K562 (cell line): Measurements from ENCODE around the gene IGF2BP3. TPM values are rescaled to one million over a fixed set of nuclear protein-coding genes. Genes with fewer than 3 reads are reported as not detected.

Source experiments
- ARID1B ChIP-seq: fragments of 450-650 bp; IDR thresholded peaks from 2 replicates; pipeline ENCODE4 v1.6.1; 2016; ENCODE audit warnings: antibody characterized with exemption, mild to moderate bottlenecking, inconsistent platforms
- ATF7 ChIP-seq: fragments of 450-650 bp; IDR thresholded peaks from 2 replicates; pipeline ENCODE4 v1.7.1; 2014; ENCODE audit warnings: mild to moderate bottlenecking, moderate library complexity
- BHLHE40 ChIP-seq: IDR thresholded peaks from 2 replicates; pipeline ENCODE4 v1.6.1; 2011; ENCODE audit warnings: low read length, improper control_type of control experiment
- CTCFL ChIP-seq: IDR thresholded peaks from 2 replicates; pipeline ENCODE4 v1.6.1; 2011; ENCODE audit warnings: borderline replicate concordance, low read depth, mild to moderate bottlenecking, moderate library complexity, low read length; ENCODE audit not compliant: insufficient read depth, poor library complexity, severe bottlenecking
- FOSL1 ChIP-seq: fragments of 200-800 bp; sonication (Bioruptor generic); conservative IDR thresholded peaks from 2 replicates; pipeline ENCODE4 v1.6.1; 2016; ENCODE audit warnings: missing genetic modification characterization, missing compliant biosample characterization
- GTF3C2 ChIP-seq: IDR thresholded peaks from 3 replicates; pipeline ENCODE4 v1.6.1; 2011; ENCODE audit warnings: borderline replicate concordance, mild to moderate bottlenecking, moderate library complexity; ENCODE audit not compliant: insufficient read length; ENCODE audit errors: extremely low read depth
- HBP1 ChIP-seq: fragments of 450-650 bp; formaldehyde crosslinking; IDR thresholded peaks from 2 replicates; pipeline ENCODE4 v1.4.0; 2022; ENCODE audit warnings: missing genetic modification characterization
- JUND ChIP-seq, 2 experiments: IDR thresholded peaks; 2 replicates in 1 of 2; 3 replicates in 1 of 2; pipeline ENCODE4 v1.6.1; 2011; ENCODE audit warnings: borderline replicate concordance in 2 of 2, low read depth in 2 of 2, low read length in 2 of 2, improper control_type of control experiment in 1 of 2, missing biosample characterization in 1 of 2, missing genetic modification characterization in 1 of 2, missing genetic modification reagents in 1 of 2
- KLF16 ChIP-seq: IDR thresholded peaks from 2 replicates; pipeline ENCODE4 v1.6.1; 2016; ENCODE audit warnings: antibody characterized with exemption
- LEF1 ChIP-seq: fragments of 450-650 bp; IDR thresholded peaks from 2 replicates; pipeline ENCODE4 v1.6.1; 2016; ENCODE audit warnings: mild to moderate bottlenecking
- NFIC ChIP-seq: fragments of 450-650 bp; IDR thresholded peaks from 2 replicates; pipeline ENCODE4 v1.6.1; 2017; ENCODE audit warnings: mild to moderate bottlenecking, inconsistent platforms
- RAD51 ChIP-seq: fragments of 450-650 bp; IDR thresholded peaks from 2 replicates; pipeline ENCODE4 v1.7.1; 2016; ENCODE audit warnings: low read depth, mild to moderate bottlenecking, borderline replicate concordance
- RBM17 ChIP-seq: fragments of 200-400 bp; formaldehyde crosslinking; IDR thresholded peaks from 2 replicates; pipeline ENCODE4 v1.6.1; 2017; ENCODE audit warnings: low read depth, mild to moderate bottlenecking, low read length, borderline replicate concordance
- RCOR1 ChIP-seq, 2 experiments: IDR thresholded peaks; 2 replicates each; pipeline ENCODE4 v1.6.1; 2012; ENCODE audit warnings: low read depth in 2 of 2, low read length in 2 of 2, borderline replicate concordance in 1 of 2, improper control_type of control experiment in 1 of 2
- RNF2 ChIP-seq: sonication (generic); IDR thresholded peaks from 2 replicates; pipeline ENCODE4 v1.6.1; 2016
- TBL1XR1 ChIP-seq, 2 experiments: IDR thresholded peaks; 2 replicates each; pipeline ENCODE4 v1.6.1; 2012; ENCODE audit warnings: improper control_type of control experiment in 2 of 2, low read length in 2 of 2, mild to moderate bottlenecking in 1 of 2
- TEAD4 ChIP-seq, 2 experiments: sonication (generic) in 1 of 2; formaldehyde crosslinking in 1 of 2; IDR thresholded peaks; 2 replicates each; pipeline versions ENCODE4 v1.6.1 to v1.8.0; 2012 to 2022; ENCODE audit warnings: borderline replicate concordance in 1 of 2, inconsistent platforms in 1 of 2, low read length in 1 of 2, mild to moderate bottlenecking in 1 of 2, missing genetic modification reagents in 1 of 2
- TOE1 ChIP-seq, 2 experiments: fragments of 450-650 bp in 1 of 2; sonication (generic) in 1 of 2; formaldehyde crosslinking in 1 of 2; IDR thresholded peaks; 2 replicates each; pipeline versions ENCODE4 v1.7.1 to v1.8.0; 2016 to 2022; ENCODE audit warnings: borderline replicate concordance in 2 of 2, mild to moderate bottlenecking in 2 of 2, antibody characterized with exemption in 1 of 2, inconsistent platforms in 1 of 2, low read depth in 1 of 2, missing genetic modification reagents in 1 of 2, moderate library complexity in 1 of 2
- TRIM24 ChIP-seq, 2 experiments: fragments of 450-650 bp; IDR thresholded peaks; 2 replicates each; pipeline ENCODE4 v1.6.1; 2016
- ZEB2 ChIP-seq: fragments of 450-650 bp; IDR thresholded peaks from 2 replicates; pipeline ENCODE4 v1.6.1; 2016
- ZFP30 ChIP-seq: fragments of 250-450 bp; sonication (Bioruptor Pico); IDR thresholded peaks from 2 replicates; pipeline ENCODE4 v1.8.0; 2022; ENCODE audit warnings: moderate library complexity, mild to moderate bottlenecking, inconsistent platforms, borderline replicate concordance
- ZNF561 ChIP-seq: fragments of 450-650 bp; formaldehyde crosslinking; conservative IDR thresholded peaks from 2 replicates; pipeline ENCODE4 v1.4.0; 2020; ENCODE audit warnings: mild to moderate bottlenecking, moderate library complexity
- polyA plus RNA-seq, 8 experiments: library from polyadenylated mRNA; depleted of rRNA in 4 of 8; stranded (reverse) in 5 of 8; unstranded in 3 of 8; fragments of >200 nt; fragmentation: Nextera tagmentation in 2 of 8; fragmentation: Illumina TruSeq in 1 of 8; extraction: Ambion mirVana in 2 of 8; extraction: Trizol in 1 of 8; gene quantifications; 2 replicates each; pipeline versions ENCODE4 v1.2.1 to v1.2.3, GENCODE V29; 2011 to 2014; ENCODE audit warnings: inconsistent platforms in 1 of 8, missing spikeins in 1 of 8
- total RNA-seq, 7 experiments: library from RNA; depleted of rRNA in 6 of 7; stranded (reverse); fragments of >200 nt in 6 of 7; fragmentation: Illumina TruSeq in 2 of 7; extraction: Trizol in 2 of 7; gene quantifications; 2 replicates each; pipeline versions ENCODE4 v1.2.1 to v1.2.3, GENCODE V29; 2011 to 2021; ENCODE audit warnings: low replicate concordance in 1 of 7

Gene IGF2BP3
- total and polyA plus RNA-seq, 9 of the 15 experiments (the other 6 are each of a cell fraction or from before 2014, with no cell fraction given), result 8.4 to 88.1 (median 61.2) TPM

- TF ChIP-seq JUND (IDR thresholded peaks at IDR 0.05; ENCODE audit: borderline replicate concordance, low read depth, low read length), result peak; percentile 93
- peak; percentile 88; the same call in 1 of the 3 replicates for TF ChIP-seq JUND (tag; IDR thresholded peaks at IDR 0.05; ENCODE audit: borderline replicate concordance, low read depth, low read length)
- TF ChIP-seq RCOR1 (IDR thresholded peaks at IDR 0.05; ENCODE audit: borderline replicate concordance in 1 of 2, low read depth in 2 of 2, low read length in 2 of 2), result peak in 1 of 2 experiments; percentile 58; a peak in 1 of 4 replicates
- 0 out of 2 replicates have a peak, but pooled peaks have one; percentile 58 for TF ChIP-seq LEF1
- peak; percentile 92 for TF ChIP-seq TEAD4 (IDR thresholded peaks at IDR 0.05; ENCODE audit: low read length)
- no peak for TF ChIP-seq TEAD4 (CRISPR knock-in tag; IDR thresholded peaks at IDR 0.05; ENCODE audit: borderline replicate concordance)
- TF ChIP-seq RBM17, result no peak
- peak; percentile 37; the same call in 1 of the 2 replicates for TF ChIP-seq TOE1 (IDR thresholded peaks at IDR 0.05; ENCODE audit: borderline replicate concordance)
- no peak for TF ChIP-seq TOE1 (CRISPR knock-in tag; IDR thresholded peaks at IDR 0.05; ENCODE audit: borderline replicate concordance, low read depth)
- peak; percentile 94 for TF ChIP-seq ARID1B
- no peak for TF ChIP-seq CTCFL
- 0 out of 2 replicates have a peak, but pooled peaks have one; percentile 19 for TF ChIP-seq ATF7
- no peak for TF ChIP-seq ZFP30 (CRISPR knock-in tag)
- no peak for TF ChIP-seq GTF3C2
- peak; percentile 80 for TF ChIP-seq KLF16
- TF ChIP-seq ZEB2, result peak; percentile 93
- TF ChIP-seq TBL1XR1 (IDR thresholded peaks at IDR 0.05; ENCODE audit: low read length in 2 of 2), result peak in 1 of 2 experiments; percentile 41; a peak in 1 of 4 replicates
- peak; percentile 60; the same call in 1 of the 2 replicates for TF ChIP-seq BHLHE40
- no peak for TF ChIP-seq ZNF561
- peak; percentile 63 for TF ChIP-seq NFIC
- TF ChIP-seq FOSL1 (tag), result peak; percentile 96
- TF ChIP-seq RAD51, result peak; percentile 19; the same call in 1 of the 2 replicates
- peak; percentile 61 to 82; a peak in 3 of 4 replicates for TF ChIP-seq TRIM24 (IDR thresholded peaks at IDR 0.05)
- TF ChIP-seq RNF2, result 0 out of 2 replicates have a peak, but pooled peaks have one; percentile 49
- TF ChIP-seq HBP1 (CRISPR knock-in tag), result 0 out of 2 replicates have a peak, but pooled peaks have one; percentile 44
Observed at GRCh38 chr7:23426876-23427275, 43.4 kb downstream of the IGF2BP3 start (continued).
